ENCODE data around the gene HIBADH. TPM values are rescaled to one million over a fixed set of nuclear protein-coding genes. Genes with fewer than 3 reads are reported as not detected.

Gene HIBADH
- total RNA-seq, 1 experiment from 2014 or later, result 23.2 TPM

DNA sequence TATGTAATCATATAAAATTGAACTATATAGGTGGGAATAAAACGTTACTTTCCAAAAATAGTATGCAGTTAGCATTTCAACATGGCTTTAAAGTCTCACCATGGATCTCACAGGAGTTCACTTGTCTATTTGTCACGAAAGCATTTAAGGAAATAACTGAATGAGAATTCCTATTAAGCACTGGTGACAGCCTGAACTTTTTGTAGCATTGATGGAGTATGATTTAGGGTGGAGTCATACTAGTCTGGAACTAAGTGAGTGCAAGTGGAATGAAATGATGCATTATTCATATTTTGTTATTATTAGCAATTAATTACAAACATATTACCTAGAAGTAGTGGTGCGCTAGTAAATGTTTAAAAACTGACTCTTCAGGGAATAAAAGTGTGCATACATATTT lies 26.0 kb upstream of the HIBADH start:
- no peak overlapping the region for H3K23ac ChIP-seq (ENCODE audit: insufficient read length, low read depth, low read length)
- H3K27me3 ChIP-seq (ENCODE audit: insufficient read depth, low read length), result no peaks in the 10 kb centered on the region
- H4K8ac ChIP-seq (replicated peaks; ENCODE audit: insufficient read length, low read depth, low read length), result no peak overlapping the region
- H4K91ac ChIP-seq (ENCODE audit: insufficient read length, low read depth, low read length), result no peak overlapping the region
- no peaks in the 10 kb centered on the region for H3K23me2 ChIP-seq (ENCODE audit: insufficient read length, low read depth, low read length, poor library complexity, severe bottlenecking)
- no peaks in the 10 kb centered on the region for H4K20me1 ChIP-seq (ENCODE audit: control insufficient read depth, insufficient read depth, insufficient read length)
- H2BK12ac ChIP-seq (ENCODE audit: insufficient read length, low read depth, low read length), result no peak overlapping the region
- no peak overlapping the region for H3K14ac ChIP-seq (ENCODE audit: insufficient read depth, low read length)
- TF ChIP-seq CTCF (conservative IDR thresholded peaks at IDR 0.05), result no peak
- no peak overlapping the region for H3K27ac ChIP-seq (ENCODE audit: insufficient read length, low read depth, low read length)
- no peaks in the 10 kb centered on the region for H3K9me3 ChIP-seq (ENCODE audit: control insufficient read depth, low read depth, low read length)
- Mint-ChIP-seq H3K36me3 (ENCODE audit: insufficient read depth in 1 of 3, low read depth in 3 of 3) (peaks cover 0 to 5% (median 0%) of the 10 kb centered on the region in 3 experiments; a peak in 1 of 7 replicates), H3K9me3 (peaks cover 0 to 7% of the 10 kb centered on the region in 2 experiments; a peak in 2 of 5 replicates), H3K4me3 (no peak overlapping the region), H3K27me3 (ENCODE audit: low read depth) (no peaks in the 10 kb centered on the region), H3K4me1 (peaks cover 7 to 8% of the 10 kb centered on the region in 2 experiments), H3K27ac (no peak overlapping the region)
- no CpG with 5 or more reads among the region's 3 CpGs for WGBS (ENCODE audit: extremely low coverage, insufficient read length, low lambda C conversion rate)
- H3T11ph ChIP-seq (ENCODE audit: low read length), result no peak overlapping the region
- H3K18ac ChIP-seq (ENCODE audit: insufficient read length, low read depth, low read length), result no peak overlapping the region
- H3K56ac ChIP-seq (ENCODE audit: insufficient read length, low read depth, low read length), result no peak overlapping the region
- peaks cover 3% of the 10 kb centered on the region; the same call in 1 of the 2 replicates for H3K4me1 ChIP-seq (ENCODE audit: insufficient read depth, low read length)
- no peak overlapping the region for H3K4ac ChIP-seq (ENCODE audit: low read depth, low read length)
- H3K9ac ChIP-seq (ENCODE audit: extremely low read depth, insufficient read length, low read length), result no peak overlapping the region
- no peak overlapping the region for H2BK20ac ChIP-seq (ENCODE audit: low read depth, low read length, poor library complexity, severe bottlenecking)
- no peaks in the 10 kb centered on the region for H3K79me2 ChIP-seq (ENCODE audit: insufficient read depth, low read length)
- H2AK5ac ChIP-seq (ENCODE audit: insufficient read length, low read length), result no peak overlapping the region
- no peaks in the 10 kb centered on the region for H3K79me1 ChIP-seq (ENCODE audit: insufficient read depth, low read depth, low read length, poor library complexity, severe bottlenecking)
- H4K5ac ChIP-seq (ENCODE audit: insufficient read length, low read depth, low read length), result no peak overlapping the region
- no peak overlapping the region for H2BK5ac ChIP-seq (ENCODE audit: insufficient read length, low read length)
- no peak overlapping the region for H2BK15ac ChIP-seq (ENCODE audit: low read depth, low read length)
- no peak overlapping the region for H2AFZ ChIP-seq (ENCODE audit: low read length)
- no peak overlapping the region for H3K4me2 ChIP-seq (ENCODE audit: insufficient read depth, insufficient read length, low read length)
- DNase-seq, result no peak
- no peak overlapping the region for H2BK120ac ChIP-seq (ENCODE audit: low read depth, low read length, poor library complexity, severe bottlenecking)

Data from H9 (cell line).